Effector CD4-positive, alpha-beta T cell (primary cell): ENCODE results near the gene CAPN10.

Source experiments
- DNase-seq: peaks from one replicate; pipeline ENCODE4 v3.0.0-alpha.2; 2020

Gene CAPN10

GRCh38 chr2:240575101-240575965 lies 11.2 kb upstream of the CAPN10 start:
- DNase-seq = no peak

GRCh38 chr2:240576036-240576435 lies 10.5 kb upstream of the CAPN10 start:
- DNase-seq = no peak

GRCh38 chr2:240576436-240577205 lies 9.9 kb upstream of the CAPN10 start:
- DNase-seq = no peak

- DNase-seq = no peak
These were observed 9.0 kb upstream of the CAPN10 start for GRCh38 chr2:240577281-240578109.

- no peak for DNase-seq
These were observed 8.5 kb upstream of the CAPN10 start for GRCh38 chr2:240578110-240578450.

- DNase-seq = no peak
These were observed 8.0 kb upstream of the CAPN10 start for GRCh38 chr2:240578488-240578887.

GRCh38 chr2:240579071-240579762 lies 7.3 kb upstream of the CAPN10 start:
- DNase-seq = no peak

- DNase-seq = peak; percentile 74
These were observed 6.5 kb upstream of the CAPN10 start for GRCh38 chr2:240579771-240580614.

- DNase-seq = no peak
These were observed 4.7 kb upstream of the CAPN10 start for GRCh38 chr2:240581811-240582210.

GRCh38 chr2:240582781-240583180 lies 3.8 kb upstream of the CAPN10 start:
- no peak for DNase-seq

GRCh38 chr2:240583774-240584173 lies 2.8 kb upstream of the CAPN10 start:
- no peak for DNase-seq

GRCh38 chr2:240584486-240585031 lies 2.0 kb upstream of the CAPN10 start:
- DNase-seq = no peak

GRCh38 chr2:240585101-240585500 lies 1.4 kb upstream of the CAPN10 start:
- DNase-seq = no peak

- DNase-seq = no peak
These were observed 795 bp upstream of the CAPN10 start for GRCh38 chr2:240585681-240586197.

GRCh38 chr2:240586919-240587800 lies 626 bp downstream of the CAPN10 start:
- DNase-seq = peak; percentile 46

GRCh38 chr2:240588006-240588655 lies 1.6 kb downstream of the CAPN10 start:
- no peak for DNase-seq

- DNase-seq = no peak
These were observed 2.1 kb downstream of the CAPN10 start for GRCh38 chr2:240588669-240589068.

GRCh38 chr2:240589375-240589774 lies 2.8 kb downstream of the CAPN10 start:
- no peak for DNase-seq

GRCh38 chr2:240589850-240590525 lies 3.5 kb downstream of the CAPN10 start:
- no peak for DNase-seq
